ENCODE results near the gene SLC7A6. TPM values are rescaled to one million over a fixed set of nuclear protein-coding genes. Genes with fewer than 3 reads are reported as not detected.

SLC7A6 gene
- total RNA-seq, 1 donor from 2014 or later = 54.1 TPM

GRCh38 chr16:68346892-68347480 is 82.7 kb downstream of the SLC7A6 start:
- H3K27ac Mint-ChIP-seq = no peak overlapping the region
- no peak for ATAC-seq (ENCODE audit: low read depth)
- H3K4me3 Mint-ChIP-seq = no peak overlapping the region

GRCh38 chr16:68347605-68348004 is 83.3 kb downstream of the SLC7A6 start:
- intact Hi-C loops (cut with micrococcal nuclease) = no loop called here
- ChIA-PET POLR2A (no interaction called here), CTCF (no interaction called here)
- no peak for DNase-seq
- Mint-ChIP-seq H3K27ac (no peak overlapping the region), H3K4me3 (no peak overlapping the region), H3K4me1 (no peaks in the 10 kb centered on the region), H3K27me3 (no peaks in the 10 kb centered on the region), H3K9me3 (no peaks in the 10 kb centered on the region), H3K36me3 (ENCODE audit: low read depth) (peaks cover 83% of the 10 kb centered on the region)
- ATAC-seq (ENCODE audit: low read depth) = no peak
- TF ChIP-seq CTCF (IDR thresholded peaks at IDR 0.05) = no peak

More at GRCh38 chr16:68346892-68347480, 82.7 kb downstream of the SLC7A6 start:
- ChIA-PET POLR2A (no interaction called here), CTCF (no interaction called here)
- TF ChIP-seq CTCF (IDR thresholded peaks at IDR 0.05) = no peak
- no peaks in the 10 kb centered on the region for H3K4me1 Mint-ChIP-seq
- H3K9me3 Mint-ChIP-seq = no peaks in the 10 kb centered on the region
- no peak for DNase-seq
- H3K27me3 Mint-ChIP-seq = no peaks in the 10 kb centered on the region
- peaks cover 82% of the 10 kb centered on the region for H3K36me3 Mint-ChIP-seq (ENCODE audit: low read depth)
- intact Hi-C loops (cut with micrococcal nuclease) = no loop called here

GRCh38 chr16:68348639-68349445 is 84.5 kb downstream of the SLC7A6 start:
- Mint-ChIP-seq H3K27ac (no peak overlapping the region), H3K27me3 (no peaks in the 10 kb centered on the region), H3K4me3 (no peak overlapping the region), H3K9me3 (no peaks in the 10 kb centered on the region), H3K36me3 (ENCODE audit: low read depth) (peaks cover 86% of the 10 kb centered on the region), H3K4me1 (no peaks in the 10 kb centered on the region)
- CTCF ChIA-PET = no interaction called here
- ATAC-seq (ENCODE audit: low read depth) (no peak), DNase-seq (no peak)
- POLR2A ChIA-PET = interaction anchor here (0.7 kb wide), 2 partner anchors 14 to 412 kb away, joined by 3 to 8 read pairs; partner anchors contain the start of gene PSMB10
- no peak for TF ChIP-seq CTCF (IDR thresholded peaks at IDR 0.05)
- intact Hi-C loops (cut with micrococcal nuclease) = no loop called here

GRCh38 chr16:68349838-68350410 is 85.6 kb downstream of the SLC7A6 start:
- intact Hi-C loops (cut with micrococcal nuclease) = no loop called here
- TF ChIP-seq CTCF (IDR thresholded peaks at IDR 0.05) = no peak
- peaks cover 91% of the 10 kb centered on the region for H3K36me3 Mint-ChIP-seq (ENCODE audit: low read depth)
- no peak for ATAC-seq (ENCODE audit: low read depth)
- H3K4me3 Mint-ChIP-seq = no peak overlapping the region
- CTCF ChIA-PET = no interaction called here
- H3K4me1 Mint-ChIP-seq = no peaks in the 10 kb centered on the region
- H3K27ac Mint-ChIP-seq = no peak overlapping the region
- POLR2A ChIA-PET = no interaction called here
- no peaks in the 10 kb centered on the region for H3K9me3 Mint-ChIP-seq
- no peak for DNase-seq
- H3K27me3 Mint-ChIP-seq = no peaks in the 10 kb centered on the region

- Mint-ChIP-seq H3K9me3 (no peaks in the 10 kb centered on the region), H3K4me1 (peaks cover 6% of the 10 kb centered on the region), H3K36me3 (ENCODE audit: low read depth) (peaks cover 89% of the 10 kb centered on the region), H3K27ac (no peak overlapping the region), H3K4me3 (no peak overlapping the region), H3K27me3 (no peaks in the 10 kb centered on the region)
- POLR2A ChIA-PET = no interaction called here
- intact Hi-C loops (cut with micrococcal nuclease) = no loop called here
- CTCF ChIA-PET = no interaction called here
- TF ChIP-seq CTCF (IDR thresholded peaks at IDR 0.05) = no peak
- no peak for ATAC-seq (ENCODE audit: low read depth)
- DNase-seq = no peak
Observed at GRCh38 chr16:68350813-68351350, 86.6 kb downstream of the SLC7A6 start.
